Measurements from ENCODE around the gene HTATSF1. TPM values are rescaled to one million over a fixed set of nuclear protein-coding genes. Genes with fewer than 3 reads are reported as not detected.

HTATSF1 gene
- 1.2 and 2.5 TPM in 2 replicates for total RNA-seq (2011; cell fraction: chromatin; rRNA removed; ENCODE audit: low replicate concordance)
- total RNA-seq (2011; cell fraction: nucleolus; rRNA removed), result 0.50 and 1.2 TPM in 2 replicates
- total RNA-seq (2011; cell fraction: nucleoplasm; rRNA removed), result 1.3 and 1.9 TPM in 2 replicates
- 81.3 and 82.5 TPM in 2 replicates for total RNA-seq (2014; rRNA removed)
- 77.9 and 85.9 TPM in 2 replicates for total RNA-seq (2014; rRNA removed; fragmentation: Illumina TruSeq; extraction: Trizol)
- 82.4 and 87.7 TPM in 2 replicates for total RNA-seq (2015; rRNA removed; fragmentation: Illumina TruSeq; extraction: Trizol)
- 37.0 and 42.2 TPM in 2 replicates for total RNA-seq (2021)
- polyA plus RNA-seq (2011; rRNA removed), result 1.4 and 2.6 TPM in 2 replicates
- polyA plus RNA-seq (2011; cell fraction: cytosol; rRNA removed), result 0.73 and 0.86 TPM in 2 replicates
- 0.97 and 1.0 TPM in 2 replicates for polyA plus RNA-seq (2011; cell fraction: nucleus; rRNA removed)
- polyA plus RNA-seq (2012), result 31.0 and 60.1 TPM in 2 replicates
- 67.5 and 79.2 TPM in 2 replicates for polyA plus RNA-seq (2014; fragmentation: Illumina TruSeq; extraction: Trizol)
- polyA plus RNA-seq (2014; fragmentation: Nextera tagmentation; extraction: Ambion mirVana), result 10 to 100 TPM; 17.7 to 29.0 TPM
- polyA plus RNA-seq (2014; rRNA removed), result 25.9 and 32.5 TPM in 2 replicates
- 1.2 and 1.4 TPM in 2 replicates for polyA minus RNA-seq (2011; rRNA and poly(A)+ RNA removed)
- 2.3 and 3.2 TPM in 2 replicates for polyA minus RNA-seq (2011; cell fraction: cytosol; rRNA and poly(A)+ RNA removed)
- polyA minus RNA-seq (2011; cell fraction: nucleus; rRNA and poly(A)+ RNA removed), result 1.2 and 1.3 TPM in 2 replicates
- percentile 87 among the genes with signal in this experiment for Bru-seq, nascent RNA
- BruChase-seq, experiment 1, labeled RNA remaining after a 2-hour chase, result percentile 88 among the genes with signal in this experiment
- BruChase-seq, experiment 2, labeled RNA remaining after a 6-hour chase, result percentile 89 among the genes with signal in this experiment
- long read RNA-seq, experiment 1, transcript HTATSF1-204 (10 exons, 3,019 nt), result major isoform, 161 of 459 reads
- long read RNA-seq, experiment 1, transcript HTATSF1-201 (9 exons, 2,775 nt), result minor isoform, 139 of 459 reads
- long read RNA-seq, experiment 1, partial matches to known transcripts, result 32 of 459 reads
- long read RNA-seq, experiment 1, other reads (novel, unspliced or antisense), result 126 of 459 reads
- long read RNA-seq, experiment 2, partial matches to known transcripts, result 1 of 46 reads
- long read RNA-seq, experiment 2, other reads (novel, unspliced or antisense), result 39 of 46 reads
- long read RNA-seq, experiment 3, transcript HTATSF1-204 (10 exons, 3,019 nt), result major isoform, 15 of 58 reads
- long read RNA-seq, experiment 3, transcript HTATSF1-201 (9 exons, 2,775 nt), result minor isoform, 11 of 58 reads
- long read RNA-seq, experiment 3, partial matches to known transcripts, result 11 of 58 reads
- long read RNA-seq, experiment 3, other reads (novel, unspliced or antisense), result 15 of 58 reads

GRCh38 chrX:136497556-136498052 lies at the start of gene HTATSF1:
Gene HTATSF1 (plus strand): TSS chrX:136497592. CDS start chrX:136497685, 93 bp downstream.
- intact Hi-C loops (cut with micrococcal nuclease) (loop anchor here (5.0 to 10.0 kb wide), 3 partner anchors 185 to 333 kb away; no protein-coding TSS in a partner anchor), in situ Hi-C loops (cut with MboI) (no loop called here)
- Histone ChIP-seq H2AFZ (ENCODE audit: low read depth, low read length) (peak within 1 kb of the TSS; percentile 98), H3K9me1 (ENCODE audit: control insufficient read depth, insufficient read depth, low read length) (no peaks in the 10 kb centered on the region), H3K4me2 (ENCODE audit: insufficient read depth, low read length) (peak within 1 kb of the TSS; percentile 96), H3K4me1 (replicated peaks in 1 of 2; ENCODE audit: control insufficient read depth in 2 of 2, insufficient read depth in 2 of 2, low read length in 2 of 2) (no peaks in the 10 kb centered on the region), H4K20me1 (replicated peaks; ENCODE audit: control insufficient read depth, insufficient read depth, low read length) (no peaks in the 10 kb centered on the region), H3K36me3 (ENCODE audit: control insufficient read depth, insufficient read depth, low read length) (peaks cover 27% of the 10 kb centered on the region), H3K4me3 (peak within 1 kb of the TSS; percentile 83), H3K27me3 (ENCODE audit: control insufficient read depth in 2 of 2, insufficient read depth in 2 of 2, low read length in 2 of 2) (peaks cover 0 to under 1% of the 10 kb centered on the region in 2 experiments; a peak in 1 of 5 replicates), H3K79me2 (ENCODE audit: control insufficient read depth, insufficient read depth, low read length) (peaks cover 23% of the 10 kb centered on the region), H3K9me3 (replicated peaks; ENCODE audit: control insufficient read depth, insufficient read depth, low read depth, low read length) (no peaks in the 10 kb centered on the region), H3K9ac (ENCODE audit: insufficient read depth in 1 of 2, low read depth in 2 of 2, low read length in 2 of 2) (peak within 1 kb of the TSS; percentile 92 to 98), H3K27ac (ENCODE audit: extremely low read depth, low read depth, low read length) (peak within 1 kb of the TSS; percentile 92)
- TF ChIP-seq TBP (optimal IDR thresholded peaks at IDR 0.05; ENCODE audit: low read depth, low read length), result no peak
- no peak for TF ChIP-seq SUPT5H (IDR thresholded peaks at IDR 0.05)
- peak; percentile 47; the same call in 1 of the 2 replicates for TF ChIP-seq PHF8 (IDR thresholded peaks at IDR 0.05; ENCODE audit: borderline replicate concordance, low read length)
- 0 out of 2 replicates have a peak, but pooled peaks have one; percentile 11 for TF ChIP-seq FOSL1 (tag; conservative IDR thresholded peaks at IDR 0.05)
- no peak for TF ChIP-seq OTX1 (CRISPR knock-in tag; IDR thresholded peaks at IDR 0.05)
- peak; percentile 42 for TF ChIP-seq SAP30 (IDR thresholded peaks at IDR 0.05; ENCODE audit: borderline replicate concordance, insufficient read depth, low read depth, low read length, poor library complexity, severe bottlenecking)
- TF ChIP-seq HDAC1 (IDR thresholded peaks at IDR 0.05), result peak in 1 of 2 experiments; percentile 27; a peak in 1 of 4 replicates
- peak; percentile 56 for TF ChIP-seq CHD1 (IDR thresholded peaks at IDR 0.05; ENCODE audit: low read length)
- peak; percentile 41 for TF ChIP-seq RBBP5 (IDR thresholded peaks at IDR 0.05; ENCODE audit: borderline replicate concordance, insufficient read depth, low read length, poor library complexity, severe bottlenecking)
- ChIA-PET CTCF (ENCODE audit: low intra/inter-chr PET ratio) (no interaction called here), POLR2A (interaction anchor here (0.6 kb wide), 3 partner anchors 11 to 458 kb away, joined by 3 read pairs; no protein-coding TSS in a partner anchor)
- 0% methylated on average over 13 of the region's 35 CpGs for WGBS (ENCODE audit: insufficient coverage, low coverage, missing lambda C conversion rate)
- FAIRE-seq (no peak), ATAC-seq (peak; percentile 58), DNase-seq (ENCODE audit: extremely low read depth in 1 of 4, low spot score in 3 of 4) (peak in 2 of 4 experiments; percentile 6 to 10)
- no TSS peak for BruUV-seq (replicated peaks)

All from K562 (cell line).